T-helper 17 cell (primary cell): ENCODE measurements around the gene CCL18. TPM values are rescaled to one million over a fixed set of nuclear protein-coding genes. Genes with fewer than 3 reads are reported as not detected.
"Not testable (repeated sequence)": the region's sequence is repeated elsewhere in the genome, so short reads cannot be mapped to it uniquely, and the experiment has no call there.

Source experiments
- ATAC-seq: fragments of 150-1000 bp; cut with Tn5 transposase; 2 replicates; pipeline ENCODE4 v1.10.0; 2021; ENCODE audit warnings: mild to moderate bottlenecking, moderate library complexity
- DNase-seq, 3 donors: peaks; one replicate each; pipeline versions ENCODE4 v3.0.0 to v3.0.0-alpha.2; 2020 to 2021
- H3K9me3 ChIP-seq: one replicate; pipeline ENCODE4 v1.7.0; 2013; ENCODE audit warnings: low read length, mild to moderate bottlenecking; ENCODE audit not compliant: control insufficient read depth, poor library complexity, severe bottlenecking
- H3K27ac Mint-ChIP-seq: one replicate; pipeline ENCODE4 v1.8.0; 2022; ENCODE audit warnings: mild to moderate bottlenecking, moderate library complexity, mixed read lengths
- H3K27me3 Mint-ChIP-seq: one replicate; pipeline ENCODE4 v1.8.0; 2022; ENCODE audit warnings: mixed read lengths
- H3K36me3 Mint-ChIP-seq: one replicate; pipeline ENCODE4 v1.8.0; 2022; ENCODE audit warnings: low read depth, mixed read lengths
- H3K4me1 Mint-ChIP-seq: one replicate; pipeline ENCODE4 v1.8.0; 2022; ENCODE audit warnings: mild to moderate bottlenecking, mixed read lengths
- H3K4me3 Mint-ChIP-seq: one replicate; pipeline ENCODE4 v1.8.0; 2022; ENCODE audit warnings: mild to moderate bottlenecking, moderate library complexity, mixed read lengths
- total RNA-seq, 4 donors: library from RNA in 2 of 4; stranded (reverse) in 2 of 4; gene quantifications; one replicate each; pipeline ENCODE4 v1.2.3 and lab custom pipeline; 2022 to 2026

The CCL18 gene
- total RNA-seq, 2 donors from 2014 or later, result not detected

GRCh38 chr17:36094746-36095145 lies 30.7 kb downstream of the CCL18 start:
- DNase-seq, result no peak

DNA sequence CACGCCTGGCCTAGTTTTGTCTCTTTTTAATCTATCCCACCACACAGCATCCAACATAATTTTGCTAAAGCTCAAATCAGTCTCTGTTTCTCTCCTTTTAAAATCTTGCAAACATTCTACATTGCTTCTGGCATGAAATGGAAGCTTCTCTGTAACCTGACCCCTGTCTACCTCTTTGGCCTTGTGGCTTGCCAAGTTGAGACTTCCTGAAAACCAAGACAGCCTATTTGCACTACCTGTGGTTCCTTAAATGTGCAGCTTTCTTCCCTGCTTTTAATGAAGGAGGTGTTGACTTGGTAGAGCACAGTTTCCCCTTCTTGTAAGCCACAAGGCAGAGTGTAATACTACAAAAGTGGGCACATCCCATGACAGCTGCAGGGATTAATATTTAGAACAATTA lies 31.9 kb downstream of the CCL18 start:
- H3K27ac Mint-ChIP-seq, result no peak overlapping the region
- H3K4me3 Mint-ChIP-seq, result no peak overlapping the region
- peaks cover 3% of the 10 kb centered on the region for H3K4me1 Mint-ChIP-seq
- no peak for DNase-seq
- peaks cover 2% of the 10 kb centered on the region for H3K36me3 Mint-ChIP-seq
- H3K9me3 ChIP-seq, result no peaks in the 10 kb centered on the region
- H3K27me3 Mint-ChIP-seq, result peaks cover 43% of the 10 kb centered on the region
- ATAC-seq, result no peak

More at GRCh38 chr17:36094746-36095145, 30.7 kb downstream of the CCL18 start:
- H3K4me1 Mint-ChIP-seq, result peaks cover 8% of the 10 kb centered on the region
- no peak for ATAC-seq
- H3K36me3 Mint-ChIP-seq, result peaks cover 5% of the 10 kb centered on the region
- H3K27me3 Mint-ChIP-seq, result peaks cover 47% of the 10 kb centered on the region
- no peak overlapping the region for H3K27ac Mint-ChIP-seq
- H3K4me3 Mint-ChIP-seq, result no peak overlapping the region
- no peaks in the 10 kb centered on the region for H3K9me3 ChIP-seq

- H3K27me3 Mint-ChIP-seq, result peaks cover 39% of the 10 kb centered on the region
- not testable (repeated sequence) for H3K4me1 Mint-ChIP-seq, ATAC-seq, H3K9me3 ChIP-seq, H3K27ac Mint-ChIP-seq, H3K4me3 Mint-ChIP-seq, H3K36me3 Mint-ChIP-seq, DNase-seq
These were observed 34.9 kb downstream of the CCL18 start for GRCh38 chr17:36099004-36099403.

GRCh38 chr17:36103401-36103975 lies 39.4 kb downstream of the CCL18 start, which contains the start of gene CCL4:
TSS of gene CCL4 (plus strand) at chr17:36103827. CDS start at chr17:36103906, 79 bp downstream.
- H3K4me3 Mint-ChIP-seq, result peak within 1 kb of the TSS; percentile 31
- H3K27ac Mint-ChIP-seq, H3K36me3 Mint-ChIP-seq, H3K4me1 Mint-ChIP-seq, DNase-seq, H3K9me3 ChIP-seq: not testable (repeated sequence)
- peak; percentile 64 for ATAC-seq
- H3K27me3 Mint-ChIP-seq, result peaks cover 73% of the 10 kb centered on the region

DNA sequence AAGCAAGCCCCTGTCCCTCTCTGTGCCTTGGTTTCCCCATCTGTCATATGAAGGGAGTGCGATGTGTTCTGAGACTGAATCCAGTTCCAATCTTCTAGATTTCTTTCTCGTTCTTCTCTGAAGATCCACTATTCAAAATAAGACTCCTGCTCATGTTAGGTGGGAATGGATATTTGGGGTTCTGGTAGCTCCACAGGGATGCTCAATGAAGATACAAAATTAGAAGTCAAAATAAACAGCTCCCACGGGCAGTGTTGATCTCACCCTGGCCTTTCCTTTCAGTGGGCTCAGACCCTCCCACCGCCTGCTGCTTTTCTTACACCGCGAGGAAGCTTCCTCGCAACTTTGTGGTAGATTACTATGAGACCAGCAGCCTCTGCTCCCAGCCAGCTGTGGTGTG lies 40.2 kb downstream of the CCL18 start:
- not testable (repeated sequence) for H3K36me3 Mint-ChIP-seq, ATAC-seq, H3K9me3 ChIP-seq, H3K4me1 Mint-ChIP-seq, DNase-seq, H3K27ac Mint-ChIP-seq
- Mint-ChIP-seq H3K4me3 (peak overlapping the region; percentile 31), H3K27me3 (peaks cover 73% of the 10 kb centered on the region)

GRCh38 chr17:36104701-36105181 lies 40.7 kb downstream of the CCL18 start:
- H3K27ac Mint-ChIP-seq, result no peak overlapping the region
- H3K4me3 Mint-ChIP-seq, result peak overlapping the region; percentile 31
- H3K4me1 Mint-ChIP-seq, result peaks cover 6% of the 10 kb centered on the region
- DNase-seq, result no peak
- H3K36me3 Mint-ChIP-seq, result no peaks in the 10 kb centered on the region
- no peaks in the 10 kb centered on the region for H3K9me3 ChIP-seq
- ATAC-seq, result no peak
- H3K27me3 Mint-ChIP-seq, result peaks cover 72% of the 10 kb centered on the region

GRCh38 chr17:36105781-36106492 lies 41.9 kb downstream of the CCL18 start:
- H3K36me3 Mint-ChIP-seq, result no peaks in the 10 kb centered on the region
- DNase-seq (no peak), ATAC-seq (no peak)
- H3K27ac Mint-ChIP-seq, result no peak overlapping the region
- H3K27me3 Mint-ChIP-seq, result peaks cover 79% of the 10 kb centered on the region
- no peak overlapping the region for H3K4me3 Mint-ChIP-seq
- peaks cover 6% of the 10 kb centered on the region for H3K4me1 Mint-ChIP-seq
- H3K9me3 ChIP-seq, result no peaks in the 10 kb centered on the region

- no peak for ATAC-seq
- Mint-ChIP-seq H3K36me3 (no peaks in the 10 kb centered on the region), H3K27ac (no peak overlapping the region), H3K4me3 (no peak overlapping the region), H3K4me1 (peaks cover 6% of the 10 kb centered on the region), H3K27me3 (peaks cover 84% of the 10 kb centered on the region)
- DNase-seq, result no peak
- H3K9me3 ChIP-seq, result no peaks in the 10 kb centered on the region
These were observed 42.4 kb downstream of the CCL18 start for GRCh38 chr17:36106493-36106835.

DNA sequence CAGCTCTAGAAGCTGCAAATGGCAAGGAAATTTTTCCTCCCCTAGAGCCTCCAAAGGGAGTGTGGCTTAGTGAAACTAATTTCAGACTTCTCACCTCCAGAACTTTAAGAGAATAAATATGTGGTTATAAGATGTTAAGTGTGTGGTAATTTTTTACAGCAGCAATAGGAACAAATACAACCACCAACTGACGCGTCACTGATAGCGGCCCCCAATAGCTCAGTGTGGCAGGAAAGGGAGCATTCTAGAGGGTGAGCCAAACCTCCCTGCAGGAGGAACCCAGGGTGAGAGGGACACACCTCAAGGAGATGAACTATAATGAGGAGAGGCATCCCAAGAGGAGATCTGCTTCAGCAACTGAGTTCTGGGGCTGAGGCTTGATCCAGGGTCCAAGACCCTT lies 43.6 kb downstream of the CCL18 start:
- Mint-ChIP-seq H3K36me3 (no peaks in the 10 kb centered on the region), H3K27ac (no peak overlapping the region), H3K4me1 (peaks cover 6% of the 10 kb centered on the region), H3K4me3 (no peak overlapping the region), H3K27me3 (peaks cover 81% of the 10 kb centered on the region)
- H3K9me3 ChIP-seq, result no peaks in the 10 kb centered on the region
- no peak for ATAC-seq
- DNase-seq, result no peak

- ATAC-seq, H3K4me3 Mint-ChIP-seq, H3K36me3 Mint-ChIP-seq, H3K9me3 ChIP-seq, DNase-seq, H3K4me1 Mint-ChIP-seq, H3K27ac Mint-ChIP-seq: not testable (repeated sequence)
- peaks cover 75% of the 10 kb centered on the region for H3K27me3 Mint-ChIP-seq
These were observed 44.2 kb downstream of the CCL18 start for GRCh38 chr17:36108265-36108664.

DNA sequence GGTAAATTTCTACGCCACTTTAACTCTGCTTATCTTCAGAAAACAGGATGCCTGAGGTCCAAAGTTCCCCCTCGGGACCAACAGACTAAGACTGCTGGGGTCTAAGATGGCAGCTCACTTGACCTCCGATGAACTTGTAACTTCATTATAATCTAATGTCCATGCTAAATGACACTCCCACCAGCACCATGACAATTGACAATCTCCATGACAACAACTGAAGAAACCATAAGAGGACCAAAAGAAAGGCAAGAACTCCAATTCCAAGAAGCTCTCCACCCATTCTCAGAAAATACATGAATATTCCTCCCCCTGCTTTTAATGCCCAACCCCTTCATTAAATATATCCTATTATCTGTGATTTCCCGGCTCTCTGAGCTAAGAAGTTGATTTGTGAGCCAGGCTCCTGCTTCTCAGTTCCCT lies 47.0 kb downstream of the CCL18 start:
- Mint-ChIP-seq H3K27me3 (peaks cover 56% of the 10 kb centered on the region), H3K4me1 (no peaks in the 10 kb centered on the region), H3K27ac (no peak overlapping the region), H3K4me3 (no peak overlapping the region), H3K36me3 (no peaks in the 10 kb centered on the region)
- DNase-seq (no peak), ATAC-seq (no peak)
- no peaks in the 10 kb centered on the region for H3K9me3 ChIP-seq

- Mint-ChIP-seq H3K27me3 (peaks cover 44% of the 10 kb centered on the region), H3K36me3 (no peaks in the 10 kb centered on the region), H3K4me1 (no peaks in the 10 kb centered on the region), H3K4me3 (no peak overlapping the region), H3K27ac (no peak overlapping the region)
- no peak for DNase-seq
- no peak for ATAC-seq
- H3K9me3 ChIP-seq, result no peaks in the 10 kb centered on the region
These were observed 48.5 kb downstream of the CCL18 start for GRCh38 chr17:36112572-36112971.

- not testable (repeated sequence) for H3K4me3 Mint-ChIP-seq, H3K36me3 Mint-ChIP-seq, H3K4me1 Mint-ChIP-seq, H3K9me3 ChIP-seq, H3K27ac Mint-ChIP-seq, ATAC-seq, DNase-seq
- peaks cover 42% of the 10 kb centered on the region for H3K27me3 Mint-ChIP-seq
These were observed 49.1 kb downstream of the CCL18 start for GRCh38 chr17:36113131-36113530.
